H9 (cell line): ENCODE data around the gene STXBP6. TPM values are rescaled to one million over a fixed set of nuclear protein-coding genes. Genes with fewer than 3 reads are reported as not detected.

Experiments
- DNase-seq: peaks from one replicate; pipeline ENCODE4 v3.0.0-alpha.2; 2017
- H2AFZ ChIP-seq: one replicate; pipeline ENCODE4 v1.6.1; 2013; ENCODE audit warnings: mild to moderate bottlenecking, low read length, control low read depth, moderate library complexity
- H2AK5ac ChIP-seq: 2 replicates; pipeline ENCODE4 v1.6.1; 2013; ENCODE audit warnings: low read length, control low read depth, mixed read lengths; ENCODE audit not compliant: insufficient read length
- H2BK120ac ChIP-seq: one replicate; pipeline ENCODE4 v1.6.1; 2013; ENCODE audit warnings: low read depth, mild to moderate bottlenecking, low read length, control low read depth, inconsistent platforms; ENCODE audit not compliant: poor library complexity, severe bottlenecking
- H2BK12ac ChIP-seq: 2 replicates; pipeline ENCODE4 v1.6.1; 2013; ENCODE audit warnings: low read length, control low read depth, mixed read lengths, low read depth; ENCODE audit not compliant: insufficient read length
- H2BK15ac ChIP-seq: 2 replicates; pipeline ENCODE4 v1.6.1; 2013; ENCODE audit warnings: low read depth, low read length, control low read depth
- H2BK20ac ChIP-seq: one replicate; pipeline ENCODE4 v1.6.1; 2013; ENCODE audit warnings: low read depth, mild to moderate bottlenecking, low read length, control low read depth, inconsistent platforms; ENCODE audit not compliant: poor library complexity, severe bottlenecking
- H2BK5ac ChIP-seq: 2 replicates; pipeline ENCODE4 v1.6.1; 2013; ENCODE audit warnings: low read length, control low read depth, mixed read lengths; ENCODE audit not compliant: insufficient read length
- H3K14ac ChIP-seq: 2 replicates; pipeline ENCODE4 v1.6.1; 2013; ENCODE audit warnings: low read length, control low read depth; ENCODE audit not compliant: insufficient read depth
- H3K18ac ChIP-seq: 2 replicates; pipeline ENCODE4 v1.6.1; 2013; ENCODE audit warnings: low read depth, mild to moderate bottlenecking, mixed read lengths, low read length, control low read depth; ENCODE audit not compliant: insufficient read length
- H3K23ac ChIP-seq: 2 replicates; pipeline ENCODE4 v1.6.1; 2013; ENCODE audit warnings: low read length, control low read depth, mixed read lengths, low read depth; ENCODE audit not compliant: insufficient read length
- H3K23me2 ChIP-seq: 2 replicates; pipeline ENCODE4 v1.6.1; 2013; ENCODE audit warnings: low read depth, mild to moderate bottlenecking, mixed read lengths, low read length, control low read depth; ENCODE audit not compliant: insufficient read length, poor library complexity, severe bottlenecking
- H3K27ac ChIP-seq: 2 replicates; pipeline ENCODE4 v1.5.1; 2013; ENCODE audit warnings: low read length, control low read depth, mixed read lengths, low read depth; ENCODE audit not compliant: insufficient read length
- H3K27me3 ChIP-seq: 2 replicates; pipeline ENCODE4 v1.6.1; 2013; ENCODE audit warnings: low read length, control low read depth, inconsistent platforms; ENCODE audit not compliant: insufficient read depth
- H3K4ac ChIP-seq: 2 replicates; pipeline ENCODE4 v1.6.1; 2013; ENCODE audit warnings: low read depth, mild to moderate bottlenecking, control low read depth, inconsistent platforms, low read length, moderate library complexity
- H3K4me1 ChIP-seq: 2 replicates; pipeline ENCODE4 v1.6.1; 2013; ENCODE audit warnings: low read length, control low read depth, inconsistent platforms; ENCODE audit not compliant: insufficient read depth
- H3K4me2 ChIP-seq: 2 replicates; pipeline ENCODE4 v1.6.1; 2013; ENCODE audit warnings: low read length, control low read depth, mixed read lengths; ENCODE audit not compliant: insufficient read length, insufficient read depth
- H3K56ac ChIP-seq: 2 replicates; pipeline ENCODE4 v1.6.1; 2013; ENCODE audit warnings: low read depth, mild to moderate bottlenecking, mixed read lengths, low read length, control low read depth; ENCODE audit not compliant: insufficient read length
- H3K79me1 ChIP-seq: 2 replicates; pipeline ENCODE4 v1.6.1; 2013; ENCODE audit warnings: low read depth, mild to moderate bottlenecking, moderate library complexity, low read length, control low read depth, inconsistent platforms; ENCODE audit not compliant: insufficient read depth, poor library complexity, severe bottlenecking
- H3K79me2 ChIP-seq: 2 replicates; pipeline ENCODE4 v1.6.1; 2013; ENCODE audit warnings: low read length, control low read depth, inconsistent platforms; ENCODE audit not compliant: insufficient read depth
- H3K9ac ChIP-seq: 2 replicates; pipeline ENCODE4 v1.6.1; 2013; ENCODE audit warnings: low read length, control low read depth, mixed read lengths; ENCODE audit not compliant: insufficient read length; ENCODE audit errors: extremely low read depth
- H3K9me3 ChIP-seq: one replicate; pipeline ENCODE4 v1.6.1; 2013; ENCODE audit warnings: low read depth, low read length, inconsistent platforms; ENCODE audit not compliant: control insufficient read depth
- H3T11ph ChIP-seq: one replicate; pipeline ENCODE4 v1.6.1; 2013; ENCODE audit warnings: mild to moderate bottlenecking, low read length, control low read depth, inconsistent platforms
- H4K20me1 ChIP-seq: one replicate; pipeline ENCODE4 v1.6.1; 2013; ENCODE audit not compliant: control insufficient read depth, insufficient read length, insufficient read depth
- H4K5ac ChIP-seq: 2 replicates; pipeline ENCODE4 v1.6.1; 2013; ENCODE audit warnings: low read depth, mild to moderate bottlenecking, mixed read lengths, low read length, control low read depth; ENCODE audit not compliant: insufficient read length
- H4K8ac ChIP-seq: replicated peaks from 2 replicates; pipeline ENCODE4 v1.6.1; 2013; ENCODE audit warnings: low read length, control low read depth, mixed read lengths, low read depth; ENCODE audit not compliant: insufficient read length
- H4K91ac ChIP-seq: 2 replicates; pipeline ENCODE4 v1.6.1; 2013; ENCODE audit warnings: low read depth, mild to moderate bottlenecking, moderate library complexity, mixed read lengths, low read length, control low read depth; ENCODE audit not compliant: insufficient read length
- H3K27ac Mint-ChIP-seq, 3 experiments: 2 replicates in 2 of 3; 3 replicates in 1 of 3; pipeline ENCODE4 v1.8.0; 2020 to 2021; ENCODE audit warnings: mixed read lengths in 3 of 3, mild to moderate bottlenecking in 1 of 3, moderate library complexity in 1 of 3
- H3K27me3 Mint-ChIP-seq: 2 replicates; pipeline ENCODE4 v1.8.0; 2021; ENCODE audit warnings: low read depth, mild to moderate bottlenecking, moderate library complexity, mixed read lengths
- H3K36me3 Mint-ChIP-seq, 3 experiments: 2 replicates in 2 of 3; 3 replicates in 1 of 3; pipeline ENCODE4 v1.8.0; 2020 to 2021; ENCODE audit warnings: low read depth in 3 of 3, mixed read lengths in 3 of 3; ENCODE audit not compliant: insufficient read depth in 1 of 3
- H3K4me1 Mint-ChIP-seq, 2 experiments: 2 replicates each; pipeline ENCODE4 v1.8.0; 2020; ENCODE audit warnings: mixed read lengths in 2 of 2
- H3K4me3 Mint-ChIP-seq, 2 experiments: 2 replicates in 1 of 2; 3 replicates in 1 of 2; pipeline ENCODE4 v1.8.0; 2020 to 2021; ENCODE audit warnings: mild to moderate bottlenecking in 2 of 2, mixed read lengths in 2 of 2, moderate library complexity in 1 of 2
- H3K9me3 Mint-ChIP-seq, 2 experiments: 2 replicates in 1 of 2; 3 replicates in 1 of 2; pipeline ENCODE4 v1.8.0; 2020; ENCODE audit warnings: mild to moderate bottlenecking in 2 of 2, mixed read lengths in 2 of 2, moderate library complexity in 1 of 2
- CTCF ChIP-seq: fragments of 200-600 bp; sonication (generic); conservative IDR thresholded peaks from 3 replicates; pipeline ENCODE4 v1.8.0; 2021; ENCODE audit warnings: antibody characterized with exemption, mild to moderate bottlenecking
- WGBS: extraction: QIAGEN DNeasy Blood & Tissue Kit; methylation state at CpG from one replicate; pipeline ENCODE4 v1.1.7; 2013; ENCODE audit warnings: missing lambda C conversion rate, low lambda C conversion rate, mixed read lengths; ENCODE audit not compliant: insufficient read length; ENCODE audit errors: extremely low coverage; 5-methylcytosine and 5-hydroxymethylcytosine counted together
- total RNA-seq: library from RNA; stranded (reverse); gene quantifications from 2 replicates; pipeline ENCODE4 v1.2.1, GENCODE V29; 2021

STXBP6 gene
- total RNA-seq, 1 experiment from 2014 or later, result 3.6 TPM

GRCh38 chr14:25010471-25010870 is 39.5 kb downstream of the STXBP6 start:
- no peak overlapping the region for H3K27ac Mint-ChIP-seq
- Histone ChIP-seq H4K8ac (no peak overlapping the region), H2AFZ (no peak overlapping the region), H3K79me2 (no peaks in the 10 kb centered on the region), H3K4ac (no peak overlapping the region), H2AK5ac (no peak overlapping the region), H3T11ph (no peak overlapping the region), H3K27me3 (no peaks in the 10 kb centered on the region), H3K27ac (no peak overlapping the region), H3K23me2 (no peaks in the 10 kb centered on the region), H3K23ac (no peak overlapping the region), H3K4me1 (peaks cover 5% of the 10 kb centered on the region), H3K56ac (no peak overlapping the region), H3K9me3 (no peaks in the 10 kb centered on the region), H2BK12ac (no peak overlapping the region), H4K5ac (no peak overlapping the region), H2BK15ac (no peak overlapping the region), H4K20me1 (no peaks in the 10 kb centered on the region), H4K91ac (no peak overlapping the region), H3K79me1 (no peaks in the 10 kb centered on the region), H3K14ac (no peak overlapping the region), H3K9ac (no peak overlapping the region), H3K18ac (no peak overlapping the region), H2BK5ac (no peak overlapping the region), H2BK120ac (no peak overlapping the region), H3K4me2 (no peak overlapping the region), H2BK20ac (no peak overlapping the region)
- H3K36me3 Mint-ChIP-seq, result no peaks in the 10 kb centered on the region
- WGBS, result no CpG with 5 or more reads among the region's 3 CpGs
- DNase-seq, result no peak
- no peak for TF ChIP-seq CTCF
- no peaks in the 10 kb centered on the region for H3K27me3 Mint-ChIP-seq
- no peak overlapping the region for H3K4me3 Mint-ChIP-seq
- H3K9me3 Mint-ChIP-seq, result no peaks in the 10 kb centered on the region
- peaks cover 23 to 24% of the 10 kb centered on the region in 2 experiments for H3K4me1 Mint-ChIP-seq
